ENCODE measurements around the gene STRIT1.

STRIT1 gene

DNA sequence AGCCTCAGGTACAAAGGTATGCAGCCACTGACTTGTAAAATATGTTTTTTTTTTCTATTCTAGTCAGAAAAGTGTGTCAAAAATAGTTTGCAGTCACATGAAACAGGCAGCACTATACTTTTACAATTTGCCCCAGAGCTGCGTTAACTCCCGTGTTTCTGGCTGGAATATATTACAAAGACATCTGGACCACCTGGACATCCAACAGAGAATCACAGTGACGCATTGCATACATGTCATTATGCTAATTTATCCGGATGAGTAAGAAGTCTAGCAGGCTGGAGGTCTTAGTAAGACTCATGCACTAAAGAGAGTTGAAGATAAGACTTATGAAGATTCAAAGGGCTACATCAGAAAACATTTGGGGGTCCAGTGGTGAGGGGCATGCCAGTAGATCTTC, 39.2 kb upstream of the STRIT1 start:
- no peak overlapping the region for H3K4me3 ChIP-seq (ENCODE audit: low read depth, low read length)
- no peak for DNase-seq (ENCODE audit: low read depth)
- TF ChIP-seq, protein P1, sequence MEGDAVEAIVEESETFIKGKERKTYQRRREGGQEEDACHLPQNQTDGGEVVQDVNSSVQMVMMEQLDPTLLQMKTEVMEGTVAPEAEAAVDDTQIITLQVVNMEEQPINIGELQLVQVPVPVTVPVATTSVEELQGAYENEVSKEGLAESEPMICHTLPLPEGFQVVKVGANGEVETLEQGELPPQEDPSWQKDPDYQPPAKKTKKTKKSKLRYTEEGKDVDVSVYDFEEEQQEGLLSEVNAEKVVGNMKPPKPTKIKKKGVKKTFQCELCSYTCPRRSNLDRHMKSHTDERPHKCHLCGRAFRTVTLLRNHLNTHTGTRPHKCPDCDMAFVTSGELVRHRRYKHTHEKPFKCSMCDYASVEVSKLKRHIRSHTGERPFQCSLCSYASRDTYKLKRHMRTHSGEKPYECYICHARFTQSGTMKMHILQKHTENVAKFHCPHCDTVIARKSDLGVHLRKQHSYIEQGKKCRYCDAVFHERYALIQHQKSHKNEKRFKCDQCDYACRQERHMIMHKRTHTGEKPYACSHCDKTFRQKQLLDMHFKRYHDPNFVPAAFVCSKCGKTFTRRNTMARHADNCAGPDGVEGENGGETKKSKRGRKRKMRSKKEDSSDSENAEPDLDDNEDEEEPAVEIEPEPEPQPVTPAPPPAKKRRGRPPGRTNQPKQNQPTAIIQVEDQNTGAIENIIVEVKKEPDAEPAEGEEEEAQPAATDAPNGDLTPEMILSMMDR (IDR thresholded peaks at IDR 0.05; ENCODE audit: control insufficient read depth, extremely low read depth, insufficient read depth), result no peak

GRCh38 chr3:155331078-155331477, 37.6 kb upstream of the STRIT1 start:
- H3K4me3 ChIP-seq (ENCODE audit: low read depth, low read length), result no peak overlapping the region
- no peak for DNase-seq (ENCODE audit: low read depth)
- TF ChIP-seq, protein P1 (IDR thresholded peaks at IDR 0.05; ENCODE audit: control insufficient read depth, extremely low read depth, insufficient read depth), result no peak

GRCh38 chr3:155330370-155330769, 36.9 kb upstream of the STRIT1 start:
- no peak for DNase-seq (ENCODE audit: low read depth)
- H3K4me3 ChIP-seq (ENCODE audit: low read depth, low read length), result no peak overlapping the region
- TF ChIP-seq, protein P1 (IDR thresholded peaks at IDR 0.05; ENCODE audit: control insufficient read depth, extremely low read depth, insufficient read depth), result no peak

DNA sequence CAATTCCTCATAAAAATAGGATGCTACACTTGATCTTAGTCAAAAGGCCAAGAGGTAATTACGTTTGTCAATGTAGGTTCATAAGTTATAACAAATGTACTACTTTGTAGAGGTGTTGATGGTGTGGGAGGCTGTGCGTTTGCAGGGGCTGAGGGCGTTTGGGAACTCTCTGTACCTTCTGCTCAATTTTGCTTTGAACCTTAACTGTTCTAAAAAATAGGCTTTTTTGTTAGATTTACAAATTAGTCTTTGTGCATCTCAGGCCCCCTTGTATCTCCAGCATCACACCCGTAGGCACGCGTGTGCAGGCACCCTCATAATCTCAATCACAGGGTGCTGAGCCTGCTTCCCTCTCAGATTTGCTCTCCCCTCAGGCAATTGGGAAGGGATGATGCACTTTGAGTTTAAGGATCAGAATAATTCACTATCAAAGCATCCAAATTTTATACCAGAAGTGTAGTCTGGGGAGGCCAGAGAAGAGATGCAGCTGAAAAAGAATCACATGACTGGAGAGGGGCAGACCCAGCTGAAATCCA, 36.1 kb upstream of the STRIT1 start:
- TF ChIP-seq, protein P1 (IDR thresholded peaks at IDR 0.05; ENCODE audit: control insufficient read depth, extremely low read depth, insufficient read depth), result no peak
- no peak for DNase-seq (ENCODE audit: low read depth)

GRCh38 chr3:155327871-155328270, 34.4 kb upstream of the STRIT1 start:
- DNase-seq (ENCODE audit: low read depth), result no peak

More for the DNA sequence above, 36.1 kb upstream of the STRIT1 start:
- no peak overlapping the region for H3K4me3 ChIP-seq (ENCODE audit: low read depth, low read length)

GRCh38 chr3:155327430-155327829, 33.9 kb upstream of the STRIT1 start:
- TF ChIP-seq, protein P1 (IDR thresholded peaks at IDR 0.05; ENCODE audit: control insufficient read depth, extremely low read depth, insufficient read depth), result no peak
- no peak for DNase-seq (ENCODE audit: low read depth)
- H3K4me3 ChIP-seq (ENCODE audit: low read depth, low read length), result no peak overlapping the region

More at GRCh38 chr3:155327871-155328270, 34.4 kb upstream of the STRIT1 start:
- H3K4me3 ChIP-seq (ENCODE audit: low read depth, low read length), result no peak overlapping the region
- TF ChIP-seq, protein P1 (IDR thresholded peaks at IDR 0.05; ENCODE audit: control insufficient read depth, extremely low read depth, insufficient read depth), result no peak

DNA sequence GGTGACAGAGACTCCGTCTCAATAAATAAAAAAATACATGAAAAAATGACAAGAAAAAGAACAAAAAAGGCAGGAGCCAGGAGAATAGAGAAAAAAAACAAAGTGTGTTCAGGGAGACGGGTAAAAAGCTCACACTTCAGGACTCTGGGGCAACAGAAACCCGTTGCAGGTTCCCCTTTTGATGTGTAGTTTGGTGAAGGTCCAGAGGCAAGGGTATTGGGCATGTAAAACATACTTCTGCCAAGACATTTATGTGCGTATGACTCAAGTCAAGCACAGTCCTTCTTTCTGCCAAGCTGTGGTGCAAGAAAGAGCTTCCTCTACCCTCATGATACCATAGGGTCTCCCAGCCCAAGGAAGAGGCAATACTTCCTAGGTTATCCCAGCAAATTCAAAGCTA, 33.4 kb upstream of the STRIT1 start:
- DNase-seq (ENCODE audit: low read depth), result no peak
- TF ChIP-seq, protein P1 (IDR thresholded peaks at IDR 0.05; ENCODE audit: control insufficient read depth, extremely low read depth, insufficient read depth), result no peak
- H3K4me3 ChIP-seq (ENCODE audit: low read depth, low read length), result no peak overlapping the region

All from LNCaP clone FGC (cell line).